Body of pancreas (tissue), 4 donors: ENCODE measurements around the gene CMSS1. TPM values are rescaled to one million over a fixed set of nuclear protein-coding genes. Genes with fewer than 3 reads are reported as not detected.

Experiments used
- ATAC-seq: fragments of 150-250 bp; one replicate; pipeline ENCODE4 v1.9.1; 2016
- DNase-seq, 4 donors: peaks; one replicate each; pipeline ENCODE4 v3.0.0-alpha.2; 2019
- H3K27ac ChIP-seq, 4 donors: fragments of 200-600 bp; sonication (generic); 1 replicate in 3 of 4; 2 replicates in 1 of 4; pipeline versions ENCODE4 v1.5.1 to v1.6.1; 2016 to 2019; ENCODE audit warnings: mild to moderate bottlenecking in 1 of 4, mixed read lengths in 1 of 4, moderate library complexity in 1 of 4
- H3K27me3 ChIP-seq, 2 donors: fragments of 200-600 bp; sonication (generic); one replicate each; pipeline ENCODE4 v1.6.0; 2016; ENCODE audit warnings: mild to moderate bottlenecking in 1 of 2
- H3K36me3 ChIP-seq, 2 donors: fragments of 200-600 bp; sonication (generic); replicated peaks in 1 of 2; 2 replicates each; pipeline ENCODE4 v1.5.1; 2016; ENCODE audit warnings: low read depth in 2 of 2; ENCODE audit not compliant: insufficient read depth in 1 of 2
- H3K4me1 ChIP-seq: fragments of 200-600 bp; sonication (generic); one replicate; pipeline ENCODE4 v1.6.0; 2016
- H3K4me3 ChIP-seq, 2 donors: fragments of 200-600 bp; sonication (generic); 1 replicate in 1 of 2; 2 replicates in 1 of 2; pipeline ENCODE4 v1.5.1; 2016 to 2019
- H3K9me3 ChIP-seq, 3 donors: fragments of 200-600 bp; sonication (generic); 1 replicate in 2 of 3; 2 replicates in 1 of 3; pipeline ENCODE4 v1.5.1; 2016
- CTCF ChIP-seq, 7 experiments: fragments of 450-650 bp in 4 of 7; fragments of 200-600 bp in 3 of 7; sonication (generic) in 3 of 7; IDR thresholded peaks; one replicate each; pipeline ENCODE4 v1.5.1; 2016 to 2019; ENCODE audit warnings: antibody characterized with exemption in 7 of 7
- POLR2A ChIP-seq, 3 donors: fragments of 450-650 bp; IDR thresholded peaks; one replicate each; pipeline ENCODE4 v1.6.1; 2016; ENCODE audit warnings: antibody characterized with exemption in 3 of 3, mild to moderate bottlenecking in 2 of 3
- WGBS, 2 donors: methylation state at CpG; one replicate each; pipeline ENCODE4 v1.1.5; 2017; 5-methylcytosine and 5-hydroxymethylcytosine counted together
- intact Hi-C: fragments of 100-400 bp; cut with DNase I; formaldehyde crosslinking; loops from one replicate; pipeline ENCODE4 v1.15.1; 2023
- total RNA-seq, 2 donors: library from RNA; depleted of rRNA; stranded (reverse); fragments of >200 nt; gene quantifications; one replicate each; pipeline ENCODE4 v1.1.0, GENCODE V29; 2016

The CMSS1 gene
- total RNA-seq, 2 donors from 2014 or later = 3.9 to 21.4 TPM

DNA sequence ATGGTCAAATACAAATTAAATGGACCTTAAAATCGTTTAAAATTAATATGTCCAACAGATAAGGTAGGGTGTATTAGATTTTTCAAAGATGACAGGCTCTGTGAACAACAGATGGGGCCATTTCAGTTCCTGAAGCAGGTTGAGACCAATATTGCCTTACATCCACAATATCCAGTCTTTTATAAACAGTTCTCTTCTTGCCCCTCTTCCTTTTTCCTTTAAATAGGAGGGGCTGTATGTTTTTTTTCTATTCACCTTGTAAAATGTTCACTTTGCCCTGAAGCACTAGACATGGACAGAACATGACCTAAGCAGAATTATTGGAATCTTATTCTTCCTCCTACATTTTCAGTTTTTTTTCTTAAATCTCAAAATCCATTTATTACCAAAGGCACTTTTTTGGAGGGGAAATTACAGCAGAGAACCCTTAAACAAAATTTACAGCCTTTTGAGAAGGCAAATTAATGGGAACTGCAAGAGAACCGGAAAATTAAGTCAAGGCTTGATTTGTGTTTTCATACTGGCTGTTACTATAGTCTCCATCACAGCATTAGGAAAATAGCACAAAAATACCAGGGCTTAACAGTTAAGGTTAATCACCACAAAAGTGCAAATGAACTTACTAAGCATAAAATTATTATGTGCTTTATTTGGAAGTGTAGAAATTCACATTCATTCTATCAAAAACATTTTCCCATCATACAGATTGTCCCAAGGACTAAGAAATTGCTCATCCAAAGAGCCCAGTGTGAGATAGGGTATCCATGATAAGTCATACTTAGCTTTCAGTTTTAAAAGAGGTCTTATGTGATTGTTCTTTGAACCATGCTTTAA, 55.8 kb downstream of the CMSS1 start:
- intact Hi-C loops = no loop called here
- no peaks in the 10 kb centered on the region for H3K27me3 ChIP-seq
- 25 to 36% methylated on average over 2 of the region's 2 CpGs for WGBS, 2 donors
- no peak for TF ChIP-seq CTCF (IDR thresholded peaks at IDR 0.05)
- TF ChIP-seq POLR2A (IDR thresholded peaks at IDR 0.05) = no peak
- H3K27ac ChIP-seq = peak overlapping the region in 2 of 4 donors; percentile 15 to 90
- H3K36me3 ChIP-seq = no peaks in the 10 kb centered on the region
- no peaks in the 10 kb centered on the region for H3K9me3 ChIP-seq
- no peak for ATAC-seq
- no peak overlapping the region for H3K4me3 ChIP-seq
- peaks cover 43% of the 10 kb centered on the region for H3K4me1 ChIP-seq
- no peak for DNase-seq

- Histone ChIP-seq H3K27me3 (no peaks in the 10 kb centered on the region), H3K4me3 (no peak overlapping the region), H3K9me3 (no peaks in the 10 kb centered on the region), H3K27ac (peak overlapping the region in 3 of 4 donors; percentile 3 to 90 (median 15)), H3K4me1 (peaks cover 38% of the 10 kb centered on the region), H3K36me3 (no peaks in the 10 kb centered on the region)
- DNase-seq (no peak), ATAC-seq (no peak)
- intact Hi-C loops = no loop called here
- no peak for TF ChIP-seq POLR2A (IDR thresholded peaks at IDR 0.05)
- no peak for TF ChIP-seq CTCF (IDR thresholded peaks at IDR 0.05)
- 57 to 64% methylated on average over 3 of the region's 3 CpGs for WGBS, 2 donors
These were observed 56.8 kb downstream of the CMSS1 start for GRCh38 chr3:99874237-99875002.

DNA sequence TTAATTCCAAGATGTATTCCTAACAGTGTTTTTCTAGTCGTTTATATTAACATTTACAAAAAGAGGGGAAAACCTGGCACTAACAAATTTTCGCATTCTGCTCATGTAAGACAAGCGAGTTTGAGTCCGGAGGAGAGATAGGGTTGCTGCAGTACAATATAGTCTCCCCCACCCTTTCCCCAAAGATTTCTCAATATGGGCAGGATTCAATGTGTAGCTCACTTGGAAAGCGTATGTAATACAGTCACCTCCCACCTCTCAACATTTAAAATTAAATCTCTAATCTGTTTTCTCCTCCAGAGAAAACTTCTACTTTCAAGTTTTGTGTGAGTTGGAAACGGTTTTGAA, 57.9 kb downstream of the CMSS1 start:
- TF ChIP-seq POLR2A (IDR thresholded peaks at IDR 0.05) = no peak
- TF ChIP-seq CTCF (IDR thresholded peaks at IDR 0.05) = no peak
- 0 to 2% methylated on average over 6 of the region's 6 CpGs for WGBS, 2 donors
- H3K36me3 ChIP-seq = no peaks in the 10 kb centered on the region
- DNase-seq (no peak), ATAC-seq (peak; percentile 49)
- no peaks in the 10 kb centered on the region for H3K27me3 ChIP-seq
- H3K9me3 ChIP-seq = no peaks in the 10 kb centered on the region
- peak overlapping the region; percentile 62 to 90 (median 86) for H3K27ac ChIP-seq
- peak overlapping the region; percentile 15 to 45 for H3K4me3 ChIP-seq
- intact Hi-C loops = no loop called here
- H3K4me1 ChIP-seq = peaks cover 34% of the 10 kb centered on the region

GRCh38 chr3:99875929-99876841, 58.5 kb downstream of the CMSS1 start:
- H3K36me3 ChIP-seq = no peaks in the 10 kb centered on the region
- peak; percentile 79 to 87 (median 80) for DNase-seq
- no peaks in the 10 kb centered on the region for H3K9me3 ChIP-seq
- no peaks in the 10 kb centered on the region for H3K27me3 ChIP-seq
- peak; percentile 95 for ATAC-seq
- 3 to 15% methylated on average over 22 to 61 of the region's 63 CpGs for WGBS, 2 donors
- TF ChIP-seq CTCF (IDR thresholded peaks at IDR 0.05) (peak in 2 of 7 experiments; percentile 5 to 28), POLR2A (IDR thresholded peaks at IDR 0.05) (peak; percentile 79 to 89 (median 83))
- peak overlapping the region; percentile 15 to 45 for H3K4me3 ChIP-seq
- peak overlapping the region; percentile 62 to 90 (median 86) for H3K27ac ChIP-seq
- intact Hi-C loops = no loop called here
- H3K4me1 ChIP-seq = peaks cover 30% of the 10 kb centered on the region
